GM18873 (cell line): ENCODE results near the gene CENPS.
"Not testable (repeated sequence)": the region's sequence is repeated elsewhere in the genome, so short reads cannot be mapped to it uniquely, and the experiment has no call there.

Source experiments
- ATAC-seq: cut with Tn5 transposase; IDR thresholded peaks from one replicate; pipeline ENCODE4 v1.9.1; 2021; ENCODE audit warnings: mild to moderate bottlenecking, moderate library complexity, moderate number of reproducible peaks; ENCODE audit not compliant: unreplicated experiment, low FRiP score

CENPS gene

DNA sequence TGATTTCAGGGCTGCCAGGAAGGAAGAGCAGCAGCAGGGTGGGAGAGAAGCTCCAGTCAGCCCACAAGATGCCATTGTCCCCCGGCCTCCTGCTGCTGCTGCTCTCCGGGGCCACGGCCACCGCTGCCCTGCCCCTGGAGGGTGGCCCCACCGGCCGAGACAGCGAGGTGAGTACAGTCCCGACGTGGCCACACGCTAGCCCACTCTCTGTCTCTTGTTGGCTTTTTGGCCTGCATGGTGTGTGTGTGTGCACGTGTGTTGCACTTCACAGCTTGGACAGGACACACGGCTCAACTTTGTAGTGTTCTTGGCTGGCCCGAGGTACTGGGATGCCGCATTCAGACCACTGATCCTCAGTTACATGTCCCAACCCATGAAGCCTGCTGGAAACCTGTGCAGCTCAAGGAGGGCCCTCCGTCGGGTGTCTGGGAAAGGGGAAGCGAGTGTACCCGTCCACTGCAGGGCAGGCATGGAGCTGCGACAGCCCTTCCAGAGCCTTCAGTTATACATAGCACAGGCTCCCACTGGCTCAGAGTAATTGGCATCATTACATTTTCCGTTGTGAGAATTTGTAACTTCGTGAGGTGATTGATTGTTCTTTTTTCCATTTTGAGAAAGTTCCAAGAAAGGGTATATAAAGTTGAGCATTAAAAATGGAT is 20.1 kb downstream of the CENPS start:
- ATAC-seq = no peak

DNA sequence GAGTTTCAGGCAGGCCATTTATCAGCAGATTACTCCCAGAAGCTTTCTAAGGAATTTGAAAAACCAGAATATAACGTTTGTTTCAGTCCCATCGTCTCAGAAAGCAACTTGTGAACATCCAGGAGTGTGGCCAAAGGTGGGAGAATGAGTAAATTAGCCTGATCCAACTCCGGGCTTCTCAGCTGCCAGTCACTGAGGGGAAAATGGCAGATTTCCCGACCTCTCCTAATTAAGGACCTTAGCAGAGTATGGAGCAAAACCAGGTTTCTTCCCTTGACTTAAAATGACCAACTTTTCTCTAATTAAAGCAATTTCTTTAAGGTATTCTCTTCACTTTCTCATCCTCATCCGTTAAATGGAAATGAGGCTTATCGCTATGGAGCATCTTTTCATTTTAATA is 20.6 kb downstream of the CENPS start:
- ATAC-seq = no peak

DNA sequence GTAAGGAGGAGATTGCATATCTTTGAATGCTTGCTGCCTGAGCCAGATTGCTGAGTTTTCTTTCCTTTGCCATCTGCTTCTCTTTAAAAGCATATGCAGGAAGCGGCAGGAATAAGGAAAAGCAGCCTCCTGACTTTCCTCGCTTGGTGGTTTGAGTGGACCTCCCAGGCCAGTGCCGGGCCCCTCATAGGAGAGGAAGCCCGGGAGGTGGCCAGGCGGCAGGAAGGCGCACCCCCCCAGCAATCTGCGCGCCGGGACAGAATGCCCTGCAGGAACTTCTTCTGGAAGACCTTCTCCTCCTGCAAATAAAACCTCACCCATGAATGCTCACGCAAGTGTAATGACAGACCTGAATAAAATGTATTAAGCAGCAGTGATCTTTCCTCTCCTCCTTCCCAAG is 21.1 kb downstream of the CENPS start:
- ATAC-seq = no peak

DNA sequence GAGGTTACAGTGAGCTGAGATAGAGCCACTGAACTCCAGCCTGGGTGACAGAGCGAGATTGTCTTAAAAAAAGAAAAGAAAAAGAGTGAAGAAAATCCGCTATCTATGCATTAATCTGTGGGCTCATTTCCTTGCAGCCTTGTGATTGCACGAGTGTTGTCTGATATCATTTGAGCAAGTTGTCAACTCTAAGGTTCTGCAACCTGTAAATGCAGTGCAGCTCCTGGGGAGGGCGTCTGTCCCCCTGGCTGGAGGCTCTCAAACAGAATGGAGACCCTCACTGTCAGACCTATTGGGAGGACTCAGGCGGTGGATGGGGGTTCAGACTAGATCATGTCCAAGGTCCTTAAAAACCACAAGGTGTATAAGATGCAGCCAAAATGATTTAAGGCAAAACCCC is 25.8 kb downstream of the CENPS start:
- no peak for ATAC-seq

DNA sequence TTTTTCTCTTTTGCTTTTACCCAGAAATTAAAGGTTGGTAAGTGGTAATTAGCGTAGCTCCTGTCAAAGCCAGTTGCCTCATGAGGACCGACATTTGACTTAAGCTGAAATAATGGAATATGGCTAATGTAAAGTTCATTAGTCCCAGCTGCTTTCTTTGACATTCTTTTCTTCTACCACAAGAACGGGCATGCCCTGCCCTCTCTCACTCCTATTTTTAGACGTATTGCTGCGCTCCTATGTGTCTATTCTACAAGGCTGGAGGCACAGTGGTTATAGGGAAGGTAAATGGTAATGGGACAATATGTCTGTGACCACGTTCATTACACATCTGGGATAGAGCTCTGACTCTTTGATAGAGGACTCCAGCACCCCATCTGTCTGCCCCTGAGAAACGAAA is 26.4 kb downstream of the CENPS start:
- ATAC-seq = no peak

DNA sequence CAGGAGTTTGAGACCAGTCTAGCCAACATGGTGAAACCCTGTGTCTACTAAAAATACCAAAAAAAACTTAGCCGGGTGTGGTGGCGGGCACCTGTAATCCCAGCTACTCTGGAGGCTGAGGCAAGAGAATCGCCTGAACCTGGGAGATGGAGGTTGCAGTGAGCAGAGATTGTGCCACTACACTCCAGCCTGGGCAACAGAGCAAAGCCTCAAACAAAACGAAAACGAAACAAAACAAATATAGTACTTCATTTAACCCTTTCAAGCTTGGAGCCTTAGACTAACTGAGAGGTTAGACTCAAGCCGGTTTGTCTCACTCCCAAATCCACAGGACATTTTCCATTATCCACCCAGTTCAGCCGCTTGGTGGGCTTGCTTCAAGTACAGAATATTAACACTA is 27.2 kb downstream of the CENPS start:
- not testable (repeated sequence) for ATAC-seq

DNA sequence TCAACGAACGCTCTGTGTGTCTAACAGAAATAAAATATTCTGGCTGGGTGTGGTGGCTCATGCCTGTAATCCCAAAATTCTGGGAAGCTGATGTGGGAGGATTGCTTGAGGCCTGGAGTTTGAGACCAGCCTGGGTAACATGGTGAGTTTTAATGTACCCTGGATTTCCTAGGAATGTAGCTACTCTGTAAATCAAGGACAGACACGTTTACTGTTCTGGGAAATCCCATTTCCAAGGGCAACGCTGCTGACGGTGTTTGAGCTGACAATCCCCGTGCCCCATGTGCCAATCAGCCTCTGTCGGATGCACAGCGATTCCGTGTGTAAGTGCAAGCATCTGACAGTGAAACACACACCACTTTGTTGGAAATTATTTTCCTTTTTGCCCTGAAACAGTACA is 27.6 kb downstream of the CENPS start:
- no peak for ATAC-seq

DNA sequence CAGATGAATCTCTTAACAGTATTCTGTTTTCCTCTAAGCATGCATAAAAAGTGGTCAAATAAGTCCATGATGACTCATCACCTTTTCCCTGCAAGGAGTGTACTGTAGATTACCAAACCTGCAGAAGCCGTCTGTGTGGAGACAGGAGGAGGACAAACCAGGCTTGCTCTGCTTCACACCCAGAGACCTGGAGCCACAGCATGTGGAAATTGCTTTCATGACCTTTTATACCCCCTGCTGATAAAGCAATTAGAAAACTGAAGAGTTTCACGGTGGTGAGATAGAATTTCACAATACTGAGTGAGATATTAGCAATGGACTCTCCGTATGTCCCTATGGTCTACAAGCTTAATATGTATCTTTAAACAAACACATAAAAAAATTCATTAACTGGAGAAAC is 29.0 kb downstream of the CENPS start:
- no peak for ATAC-seq

DNA sequence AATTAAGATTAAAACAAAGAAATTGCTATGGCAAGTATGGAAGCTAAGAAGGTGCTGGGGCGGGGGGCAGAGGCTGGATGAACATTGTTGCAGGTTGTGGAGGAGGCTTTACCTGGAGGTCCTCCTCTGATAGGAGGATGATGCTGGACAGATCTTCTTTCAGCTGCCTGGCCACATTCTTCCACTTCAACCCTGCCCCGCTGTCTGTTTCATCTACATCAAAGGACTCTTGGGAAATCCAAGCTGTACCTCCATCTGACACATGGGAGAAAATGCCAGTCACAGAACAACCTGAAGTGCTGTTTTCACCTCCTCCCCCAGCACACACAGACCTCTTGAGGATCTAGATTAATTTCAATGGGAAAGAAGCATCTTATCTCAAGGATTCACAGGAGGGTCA is 36.8 kb downstream of the CENPS start:
- ATAC-seq = no peak

DNA sequence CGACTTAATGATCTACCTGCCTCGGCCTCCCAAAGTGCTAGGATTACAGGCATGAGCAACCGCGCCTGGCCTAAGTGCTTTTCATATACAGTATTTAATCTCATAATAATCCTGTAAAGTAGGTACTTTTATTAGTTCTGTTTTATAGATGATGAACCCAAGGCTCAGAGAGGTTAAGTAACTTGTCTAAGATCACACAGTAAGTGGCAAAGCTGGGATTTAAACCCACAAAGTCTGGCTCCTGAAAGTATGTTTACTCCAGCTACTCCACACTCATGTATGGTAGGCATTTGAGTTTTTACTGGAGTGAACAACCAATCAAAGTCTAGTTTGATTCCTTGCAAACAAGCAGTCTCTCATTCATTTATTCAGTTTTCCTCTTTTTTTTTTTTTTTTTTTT is 39.8 kb downstream of the CENPS start:
- ATAC-seq = no peak

DNA sequence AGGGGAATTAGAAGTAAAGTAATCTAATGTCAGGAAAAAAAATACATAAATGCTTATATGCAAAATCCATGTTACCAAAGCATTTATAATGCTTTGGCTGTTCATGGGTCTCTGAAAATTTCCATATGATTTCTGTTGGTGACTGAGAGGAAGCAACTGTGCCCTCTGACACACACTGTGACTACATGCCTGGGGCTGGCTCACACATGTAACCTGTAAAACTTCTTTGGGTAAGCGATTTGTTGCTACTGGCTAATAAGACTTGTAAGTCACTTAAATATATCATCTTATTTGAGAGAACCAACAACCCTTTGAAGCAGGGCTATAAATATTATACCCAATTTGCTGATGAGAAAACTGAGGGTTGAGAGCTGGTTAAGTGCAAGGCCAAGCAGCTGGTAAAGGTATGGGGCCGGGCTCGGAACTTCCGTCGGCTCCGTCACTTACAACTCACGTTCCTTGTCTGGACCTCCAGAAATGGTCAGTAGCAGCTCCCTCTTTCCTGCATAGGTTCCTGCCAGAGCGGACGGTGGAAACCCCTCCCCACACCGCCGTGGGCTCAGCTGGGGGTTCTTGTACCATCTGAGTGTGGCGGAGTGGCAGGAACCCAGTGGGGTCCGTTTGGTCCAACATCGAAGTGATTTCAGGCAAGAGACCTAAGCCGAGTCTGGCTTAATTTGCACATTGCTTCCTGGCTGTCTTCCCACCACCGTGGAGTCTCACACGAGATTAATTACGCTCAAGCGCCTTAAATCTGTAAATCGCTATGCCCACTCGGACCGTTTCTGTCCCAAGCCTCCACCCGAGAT is 41.4 kb downstream of the CENPS start:
- ATAC-seq = no peak

DNA sequence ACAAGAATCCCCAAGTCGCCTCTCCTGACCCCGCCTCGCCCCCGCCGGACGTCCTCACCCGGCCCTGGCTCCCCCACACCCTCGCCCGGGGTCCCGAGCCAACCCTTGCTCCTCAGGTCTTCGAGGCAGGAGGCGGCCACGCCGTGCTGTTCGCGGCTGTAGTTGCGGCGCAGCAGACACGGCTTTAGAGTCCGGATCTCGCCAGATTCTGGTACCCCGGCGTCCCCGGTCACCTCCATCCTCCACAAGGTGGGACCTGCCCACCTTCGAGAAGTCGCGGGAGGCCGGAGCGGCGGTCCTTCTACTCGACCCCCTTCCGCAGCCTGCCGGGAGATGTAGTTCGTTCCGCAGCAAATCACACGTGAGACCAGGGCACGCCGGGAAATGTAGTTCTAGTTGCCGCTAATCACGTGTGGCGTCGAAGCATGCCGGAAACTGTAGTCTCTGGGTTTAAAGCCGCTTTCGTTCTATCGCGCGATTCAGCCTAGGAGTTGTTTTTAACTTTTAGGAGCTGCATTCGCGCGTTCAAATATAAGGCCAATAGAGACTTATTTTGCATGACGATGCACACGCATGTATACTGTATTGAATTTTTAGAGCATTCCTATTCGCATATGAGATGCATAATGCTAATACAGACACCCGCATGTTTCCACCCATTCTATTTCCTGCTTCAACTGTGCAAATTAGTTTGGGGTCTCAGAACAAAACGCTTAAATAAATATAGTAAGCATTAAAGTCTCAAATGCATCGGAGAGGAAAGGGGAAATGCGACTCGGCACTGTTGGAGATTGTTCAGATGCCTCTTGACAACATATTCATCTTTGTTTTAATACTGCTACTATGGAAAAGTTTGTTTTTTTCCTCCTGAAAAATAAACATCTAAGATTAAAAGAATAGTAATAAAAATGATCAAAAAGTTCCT is 42.2 kb downstream of the CENPS start, which contains the start of gene DFFA:
TSS of gene DFFA (minus strand) at position 310 of the 925 bp plus-strand sequence. CDS start at position 239, 71 bp downstream.
- peak; percentile 75 for ATAC-seq

DNA sequence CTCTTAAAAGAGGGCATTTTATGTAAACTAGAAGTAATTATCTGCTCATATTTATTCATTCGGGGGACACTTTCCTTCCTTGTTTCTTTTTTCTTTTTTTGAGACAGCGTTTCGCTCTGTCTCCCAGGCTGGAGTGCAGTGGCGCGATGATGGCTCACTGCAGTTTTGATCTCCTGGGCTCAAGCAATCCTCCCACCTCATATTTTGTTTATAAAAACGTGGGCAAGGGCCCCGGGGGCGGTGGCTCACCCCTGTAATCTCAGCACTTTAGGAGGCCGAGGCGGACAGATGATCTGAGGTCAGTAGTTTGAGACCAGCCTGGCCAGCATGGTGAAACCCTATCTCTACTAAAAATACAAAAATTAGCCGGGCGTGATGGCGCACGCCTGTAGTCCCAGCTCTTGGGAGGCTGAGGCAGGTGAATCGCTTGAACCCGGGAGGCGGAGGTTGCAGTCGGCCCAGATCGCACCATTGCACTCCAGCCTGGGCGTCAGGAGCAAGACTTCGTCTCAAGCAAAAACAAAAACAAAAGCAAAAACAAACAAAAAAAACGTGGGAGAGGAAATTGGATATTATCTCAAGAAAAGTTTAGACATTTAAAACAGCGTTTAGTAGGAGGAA is 43.0 kb downstream of the CENPS start:
- no peak for ATAC-seq

DNA sequence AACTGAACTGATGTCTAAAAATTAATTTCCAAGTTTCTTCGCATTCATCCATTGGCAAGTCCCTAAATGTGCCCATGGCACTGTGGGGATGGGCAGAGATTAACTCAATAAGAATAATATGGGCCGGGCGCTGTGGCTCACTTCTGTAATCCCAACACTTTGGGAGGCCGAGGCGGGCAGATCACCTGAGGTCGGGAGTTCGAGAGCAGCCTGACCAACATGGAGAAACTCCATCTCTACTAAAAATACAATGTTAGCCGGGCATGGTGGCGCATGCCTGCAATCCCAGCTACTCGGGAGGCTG is 44.0 kb downstream of the CENPS start:
- ATAC-seq = not testable (repeated sequence)

DNA sequence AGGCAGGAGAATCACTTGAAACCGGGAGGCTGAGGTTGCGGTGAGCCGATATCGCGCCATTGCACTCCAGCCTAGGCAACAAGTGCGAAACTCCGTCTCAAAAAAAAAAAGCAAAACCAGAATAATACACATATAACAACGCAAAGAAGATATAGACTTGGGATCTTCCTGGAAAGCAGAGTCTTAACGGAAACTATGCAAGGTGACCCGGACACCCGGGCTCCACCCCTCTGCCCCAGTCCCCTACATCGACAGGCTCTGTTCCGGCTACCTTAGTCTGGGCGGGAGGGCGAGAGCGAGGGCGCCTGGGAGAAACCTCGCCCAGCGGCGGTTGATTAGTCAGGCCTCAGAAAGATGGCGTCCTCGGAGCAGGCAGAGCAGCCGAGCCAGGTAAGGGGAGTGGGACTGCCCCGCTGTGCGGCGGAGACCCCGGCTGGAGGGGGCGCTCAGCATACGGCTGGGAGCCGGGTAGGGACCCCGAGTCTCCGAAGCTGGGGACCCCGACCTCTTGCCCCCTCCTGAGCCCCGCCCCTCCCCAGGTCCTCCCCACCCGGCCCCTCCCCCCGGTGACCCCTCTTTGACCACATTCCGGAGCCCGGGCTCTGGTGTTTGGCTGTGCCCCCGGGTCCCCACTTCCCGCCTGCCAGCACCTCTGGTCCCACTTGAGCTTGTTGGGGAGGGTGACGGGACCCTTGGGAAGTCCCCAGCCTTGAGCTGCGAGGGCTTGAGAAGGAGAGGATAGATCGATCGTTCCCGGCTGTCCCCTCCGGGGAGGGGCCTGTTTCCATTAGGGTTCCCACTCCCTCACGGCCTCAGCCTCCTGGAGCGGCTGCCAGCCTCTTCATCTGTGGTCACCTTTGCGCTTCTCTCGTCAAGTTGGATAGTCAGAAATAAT is 44.6 kb downstream of the CENPS start, which contains the start of gene PEX14:
TSS of gene PEX14 (plus strand) at position 338 of the 895 bp plus-strand sequence. CDS start at position 355, 17 bp downstream.
- ATAC-seq = peak; percentile 50

DNA sequence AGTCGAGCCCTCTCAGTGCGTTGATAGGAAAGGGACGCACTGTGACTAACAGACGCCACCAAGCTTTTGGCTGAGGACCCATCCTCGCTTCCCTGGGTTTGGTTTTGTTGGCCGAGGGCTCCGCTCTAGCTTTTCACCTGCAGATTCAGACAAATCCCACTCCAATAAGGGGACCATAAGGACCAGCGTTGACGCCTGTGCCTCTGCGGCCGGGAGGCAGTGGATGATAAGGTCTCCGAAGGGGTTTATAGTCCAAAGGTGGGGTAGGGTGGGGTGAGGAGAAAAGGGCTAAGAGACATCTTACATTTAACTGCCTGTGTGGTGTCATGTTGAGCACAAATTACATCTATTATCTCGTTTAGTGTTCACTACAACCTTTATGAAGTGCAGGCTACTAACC is 45.3 kb downstream of the CENPS start:
- ATAC-seq = no peak

DNA sequence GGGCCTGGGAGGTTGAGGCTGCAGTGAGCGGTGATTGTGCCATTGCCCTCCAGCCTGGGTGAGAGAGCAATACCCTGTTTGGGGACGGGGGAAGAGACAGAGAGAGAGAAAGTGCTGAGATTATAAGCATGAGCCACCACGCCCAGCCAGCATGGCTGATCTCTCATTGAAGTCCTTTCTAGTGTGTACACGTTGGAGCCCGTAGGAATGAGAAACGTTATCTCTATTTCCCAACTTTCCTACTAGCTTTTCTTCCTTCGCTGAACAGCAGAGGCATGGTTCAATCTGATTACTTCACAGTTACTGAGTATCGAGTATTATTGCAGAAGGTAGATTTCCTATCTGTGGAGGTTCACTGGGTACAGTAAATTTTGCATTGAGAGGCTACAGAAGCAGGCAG is 49.1 kb downstream of the CENPS start:
- no peak for ATAC-seq

DNA sequence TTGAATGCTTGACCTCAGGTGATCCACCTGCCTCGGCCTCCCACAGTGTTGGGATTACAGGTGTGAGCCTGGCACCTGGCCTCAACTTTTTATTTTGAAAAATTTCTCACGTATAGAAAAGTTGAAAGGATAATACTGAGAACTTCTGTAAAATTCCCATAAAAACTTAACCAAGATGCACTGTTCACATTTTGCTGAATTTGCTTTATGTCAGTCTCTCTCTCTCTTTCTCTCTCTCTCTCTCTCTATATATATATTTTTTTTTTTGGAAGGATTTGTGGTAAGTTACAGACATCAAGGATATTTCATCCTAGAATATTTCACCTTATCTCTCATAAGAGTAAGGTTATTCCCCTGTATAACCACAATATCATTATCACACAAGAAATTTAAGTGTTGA is 50.4 kb downstream of the CENPS start:
- no peak for ATAC-seq

DNA sequence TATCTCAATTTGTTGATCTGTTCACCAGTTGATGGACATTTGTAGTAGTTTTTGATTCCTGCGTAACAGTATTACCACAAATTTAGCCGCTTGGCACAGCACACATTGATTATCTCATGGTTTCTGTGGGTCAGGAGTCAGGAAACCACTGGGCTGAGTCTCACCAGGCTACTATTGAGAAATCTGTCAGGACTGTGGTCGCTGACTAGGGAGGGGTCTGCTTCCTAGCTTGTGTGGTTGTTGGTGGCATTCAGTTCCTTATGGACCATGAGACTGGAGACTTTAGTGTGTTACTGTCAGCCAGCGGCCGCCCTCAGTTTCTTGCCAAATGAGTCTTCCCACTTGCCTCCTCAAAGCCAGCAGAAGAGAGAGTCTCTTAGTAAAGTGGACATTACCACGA is 54.3 kb downstream of the CENPS start:
- ATAC-seq = no peak
